H1 (cell line): ENCODE data around the gene RPS28. TPM values are rescaled to one million over a fixed set of nuclear protein-coding genes. Genes with fewer than 3 reads are reported as not detected.

Experiments
- BRCA1 ChIP-seq: IDR thresholded peaks from 2 replicates; pipeline ENCODE4 v1.6.1; 2012; ENCODE audit warnings: low read depth, low read length, improper control_type of control experiment
- CHD2 ChIP-seq: IDR thresholded peaks from 2 replicates; pipeline ENCODE4 v1.6.1; 2012; ENCODE audit warnings: low read length, improper control_type of control experiment
- KDM4A ChIP-seq: IDR thresholded peaks from one replicate; pipeline ENCODE4 v1.7.1; 2012; ENCODE audit warnings: low read depth, mild to moderate bottlenecking, moderate library complexity, low read length, inconsistent platforms; ENCODE audit not compliant: severe bottlenecking
- NANOG ChIP-seq: IDR thresholded peaks from 2 replicates; pipeline ENCODE4 v1.6.1; 2011; ENCODE audit warnings: low read length, low read depth, mild to moderate bottlenecking, inconsistent platforms; ENCODE audit not compliant: insufficient read depth, poor library complexity, severe bottlenecking
- PHF8 ChIP-seq: fragments of 200-600 bp; sonication (generic); conservative IDR thresholded peaks from 2 replicates; pipeline ENCODE4 v1.7.1; 2012; ENCODE audit warnings: low read depth, mild to moderate bottlenecking, inconsistent platforms, low read length, moderate library complexity
- POLR2AphosphoS5 ChIP-seq: IDR thresholded peaks from 2 replicates; pipeline ENCODE4 v1.6.1; 2011; ENCODE audit warnings: low read depth, low read length
- SIX5 ChIP-seq: IDR thresholded peaks from 2 replicates; pipeline ENCODE4 v1.6.1; 2011; ENCODE audit warnings: mild to moderate bottlenecking, low read depth, low read length
- SP2 ChIP-seq: IDR thresholded peaks from 2 replicates; pipeline ENCODE4 v1.6.1; 2012; ENCODE audit warnings: mild to moderate bottlenecking, low read length, inconsistent platforms
- TEAD4 ChIP-seq: IDR thresholded peaks from 2 replicates; pipeline ENCODE4 v1.6.1; 2012; ENCODE audit warnings: low read depth, low read length, inconsistent platforms, mixed read lengths
- polyA plus RNA-seq, 7 experiments: library from polyadenylated mRNA; depleted of rRNA in 3 of 7; stranded (reverse) in 5 of 7; unstranded in 2 of 7; fragments of >200 nt in 5 of 7; fragments of 200-250 nt in 2 of 7; gene quantifications; 1 replicate in 5 of 7; 2 replicates in 1 of 7; 4 replicates in 1 of 7; pipeline versions ENCODE4 v1.2.1 to v1.2.3, GENCODE V29; 2011 to 2013; ENCODE audit warnings: missing spikeins in 2 of 7, mixed read lengths in 2 of 7
- total RNA-seq: library from RNA; stranded (reverse); fragmentation: NEBNext Ultra II Directional; extraction: Animal tissue kit (Norgen Biotek cat#: 25700); gene quantifications from 2 replicates; pipeline ENCODE4 v1.2.1, GENCODE V29; 2021

Gene RPS28
- total and polyA plus RNA-seq, 2 of the 8 experiments (the other 6 are each of a cell fraction or from before 2014, with no cell fraction given), result 1,241 to 1,699 TPM

DNA sequence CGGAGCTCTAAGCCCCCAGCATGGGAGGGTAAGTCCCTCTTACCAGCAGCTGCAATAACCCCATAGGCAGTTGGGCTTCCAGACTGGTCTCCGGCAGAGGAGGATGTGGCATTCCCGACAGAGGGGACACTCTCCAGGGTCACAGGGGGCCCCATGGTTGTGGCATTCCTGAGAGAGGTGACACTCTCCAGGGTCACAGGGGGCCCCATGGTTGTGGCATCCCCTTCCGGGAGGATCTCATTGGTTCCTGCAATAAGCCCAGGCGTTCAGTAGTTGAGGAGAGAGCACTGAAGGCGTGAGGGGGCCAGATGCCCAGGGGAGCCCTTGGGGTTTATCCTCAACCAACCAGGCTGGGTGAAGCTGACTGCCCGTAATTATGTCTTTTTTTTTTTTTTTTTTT lies 18.6 kb upstream of the RPS28 start (continued):
- no peak for TF ChIP-seq NANOG
- no peak for TF ChIP-seq SIX5
- no peak for TF ChIP-seq KDM4A
- no peak for TF ChIP-seq POLR2AphosphoS5
- TF ChIP-seq BRCA1, result no peak
- no peak for TF ChIP-seq TEAD4
- no peak for TF ChIP-seq SP2
- no peak for TF ChIP-seq PHF8
- no peak for TF ChIP-seq CHD2
